Renal pelvis (tissue), 12 donors: ENCODE results near the gene AP1B1. TPM values are rescaled to one million over a fixed set of nuclear protein-coding genes. Genes with fewer than 3 reads are reported as not detected.
A peak's percentile ranks its signal among the peaks of the same experiment; 100 is the strongest.
"Not testable (repeated sequence)": the region's sequence is repeated elsewhere in the genome, so short reads cannot be mapped to it uniquely, and the experiment has no call there.

Experiments
- DNase-seq: peaks from one replicate; pipeline ENCODE4 v3.0.0-alpha.2; 2013
- long read RNA-seq, 16 experiments: transcript quantifications; one replicate each; lab custom pipeline, GENCODE V29; 2026
- polyA plus RNA-seq, 3 donors: library from polyadenylated mRNA; unstranded; fragments of 120-200 nt; gene quantifications; one replicate each; pipeline ENCODE4 v1.2.1, GENCODE V29; 2013; ENCODE audit not compliant: insufficient read length in 3 of 3

AP1B1 gene
- polyA plus RNA-seq: 10 to 100 TPM; 44.2 to 48.8 (median 46.9) TPM
- long read RNA-seq, donor 1, full-length matches to known transcripts: 2 of 7 reads
- long read RNA-seq, donor 1, partial matches to known transcripts: 0 of 7 reads
- long read RNA-seq, donor 1, other reads (novel, unspliced or antisense): 5 of 7 reads
- long read RNA-seq, donor 2, full-length matches to known transcripts: 5 of 5 reads
- long read RNA-seq, donor 2, partial matches to known transcripts: 0 of 5 reads
- long read RNA-seq, donor 2, other reads (novel, unspliced or antisense): 0 of 5 reads
- long read RNA-seq, donor 3, full-length matches to known transcripts: 3 of 13 reads
- long read RNA-seq, donor 3, partial matches to known transcripts: 5 of 13 reads
- long read RNA-seq, donor 3, other reads (novel, unspliced or antisense): 5 of 13 reads
- long read RNA-seq, donor 4, full-length matches to known transcripts: 5 of 5 reads
- long read RNA-seq, donor 4, partial matches to known transcripts: 0 of 5 reads
- long read RNA-seq, donor 4, other reads (novel, unspliced or antisense): 0 of 5 reads
- long read RNA-seq, donor 5, partial matches to known transcripts: 5 of 5 reads
- long read RNA-seq, donor 5, other reads (novel, unspliced or antisense): 0 of 5 reads
- long read RNA-seq, donor 6, full-length matches to known transcripts: 5 of 5 reads
- long read RNA-seq, donor 6, partial matches to known transcripts: 0 of 5 reads
- long read RNA-seq, donor 6, other reads (novel, unspliced or antisense): 0 of 5 reads
- long read RNA-seq, donor 7, full-length matches to known transcripts: 6 of 34 reads
- long read RNA-seq, donor 7, partial matches to known transcripts: 28 of 34 reads
- long read RNA-seq, donor 7, other reads (novel, unspliced or antisense): 0 of 34 reads
- long read RNA-seq, donor 8, full-length matches to known transcripts: 3 of 3 reads
- long read RNA-seq, donor 8, partial matches to known transcripts: 0 of 3 reads
- long read RNA-seq, donor 8, other reads (novel, unspliced or antisense): 0 of 3 reads
- long read RNA-seq, donor 9, full-length matches to known transcripts: 1 of 16 reads
- long read RNA-seq, donor 9, partial matches to known transcripts: 15 of 16 reads
- long read RNA-seq, donor 9, other reads (novel, unspliced or antisense): 0 of 16 reads
- long read RNA-seq, donor 10, full-length matches to known transcripts: 1 of 15 reads
- long read RNA-seq, donor 10, partial matches to known transcripts: 9 of 15 reads
- long read RNA-seq, donor 10, other reads (novel, unspliced or antisense): 5 of 15 reads
- long read RNA-seq, donor 11, partial matches to known transcripts: 13 of 13 reads
- long read RNA-seq, donor 11, other reads (novel, unspliced or antisense): 0 of 13 reads
- long read RNA-seq, donor 12, full-length matches to known transcripts: 9 of 20 reads
- long read RNA-seq, donor 12, partial matches to known transcripts: 11 of 20 reads
- long read RNA-seq, donor 12, other reads (novel, unspliced or antisense): 0 of 20 reads
- long read RNA-seq, donor 13, full-length matches to known transcripts: 1 of 8 reads
- long read RNA-seq, donor 13, partial matches to known transcripts: 7 of 8 reads
- long read RNA-seq, donor 13, other reads (novel, unspliced or antisense): 0 of 8 reads
- long read RNA-seq, donor 14, full-length matches to known transcripts: 5 of 80 reads
- long read RNA-seq, donor 14, partial matches to known transcripts: 75 of 80 reads
- long read RNA-seq, donor 14, other reads (novel, unspliced or antisense): 0 of 80 reads
- long read RNA-seq, donor 15, full-length matches to known transcripts: 10 of 33 reads
- long read RNA-seq, donor 15, partial matches to known transcripts: 12 of 33 reads
- long read RNA-seq, donor 15, other reads (novel, unspliced or antisense): 11 of 33 reads
- long read RNA-seq, donor 16, full-length matches to known transcripts: 3 of 19 reads
- long read RNA-seq, donor 16, partial matches to known transcripts: 10 of 19 reads
- long read RNA-seq, donor 16, other reads (novel, unspliced or antisense): 6 of 19 reads

DNA sequence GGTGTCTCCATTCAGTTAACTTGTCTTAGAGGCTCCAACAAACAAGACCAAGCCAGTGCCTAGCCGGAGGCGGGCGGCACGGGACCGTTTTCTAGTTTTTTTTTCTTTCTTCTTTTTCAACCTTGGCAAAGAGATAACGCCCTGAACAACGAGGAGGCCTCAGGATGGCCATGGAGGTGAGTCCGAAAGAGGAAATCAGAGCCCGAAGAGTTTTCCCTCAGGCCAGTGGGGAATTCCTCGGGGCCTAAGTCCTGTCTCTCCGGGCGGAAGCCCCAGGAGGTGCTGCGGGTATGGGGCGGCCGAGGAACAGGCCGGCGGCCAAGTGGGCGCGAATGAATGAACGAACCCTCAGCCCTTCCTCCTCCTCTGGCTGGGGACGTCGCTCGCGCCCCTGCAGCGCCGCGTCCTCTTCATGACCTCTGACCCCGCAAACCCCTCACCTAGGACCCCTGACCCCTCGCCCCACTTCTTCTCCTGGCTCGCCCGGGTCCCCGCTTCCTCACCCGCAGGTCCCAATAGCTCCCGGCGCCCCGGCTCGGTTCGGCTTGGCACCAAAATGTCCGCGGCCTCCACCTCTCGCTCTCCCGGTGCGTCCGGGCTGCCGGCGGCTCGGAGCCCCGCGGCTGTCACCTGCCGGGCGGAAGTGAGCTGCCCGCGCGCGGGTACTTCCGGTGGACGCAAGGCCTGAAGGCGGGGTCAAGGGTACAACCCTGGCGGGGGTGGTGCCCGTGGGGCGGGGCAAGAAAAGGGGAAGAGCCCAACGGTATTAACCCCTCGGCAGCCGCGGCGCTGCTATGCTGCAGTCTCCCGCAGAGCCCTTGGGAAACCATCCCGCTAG is at the start of gene AP1B1:
TSS of gene AP1B1 (minus strand) at position 650 of the 838 bp plus-strand sequence. CDS start 21,327 bp downstream, outside the sequence.
- peak; percentile 92 for DNase-seq

- DNase-seq: no peak
Measured at GRCh38 chr22:29435236-29436136, 47.1 kb upstream of the AP1B1 start.

DNA sequence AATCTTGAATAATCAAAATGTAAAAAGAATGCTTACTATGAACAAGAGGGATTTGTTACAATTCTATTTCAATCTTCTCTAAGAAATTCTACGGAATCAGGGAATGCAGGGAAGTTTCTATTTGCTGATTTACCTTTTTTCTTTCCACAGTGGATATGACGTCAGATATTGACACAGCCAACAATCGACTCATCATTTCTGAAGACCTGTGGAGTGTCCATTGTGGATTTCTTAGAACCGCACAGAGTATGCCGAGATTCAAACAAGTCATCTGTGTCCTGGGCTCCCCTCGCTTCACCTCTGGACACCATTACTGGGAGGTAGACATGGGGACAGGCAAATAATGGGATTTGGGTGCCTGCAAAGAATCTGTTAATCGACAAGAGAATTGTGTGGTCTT is 45.9 kb upstream of the AP1B1 start:
- no peak for DNase-seq

DNA sequence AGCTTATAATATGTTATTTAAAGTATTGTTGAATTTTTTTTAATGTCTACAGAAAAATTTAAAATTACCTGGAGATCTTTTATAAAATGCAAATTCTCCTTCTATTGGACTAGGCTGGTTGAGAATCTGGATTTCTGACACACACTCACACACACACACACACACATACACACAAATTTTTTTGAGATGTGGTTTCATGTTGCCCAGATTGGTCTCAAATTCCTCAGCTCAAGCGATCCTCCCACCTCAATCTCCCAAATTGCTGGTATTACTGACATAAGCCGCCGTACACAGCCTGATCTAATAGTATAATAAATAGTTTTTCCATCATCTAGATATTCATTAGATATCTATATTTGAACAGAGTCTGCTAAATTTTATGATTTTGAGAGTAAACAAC is 45.5 kb upstream of the AP1B1 start:
- DNase-seq: peak; percentile 48

DNA sequence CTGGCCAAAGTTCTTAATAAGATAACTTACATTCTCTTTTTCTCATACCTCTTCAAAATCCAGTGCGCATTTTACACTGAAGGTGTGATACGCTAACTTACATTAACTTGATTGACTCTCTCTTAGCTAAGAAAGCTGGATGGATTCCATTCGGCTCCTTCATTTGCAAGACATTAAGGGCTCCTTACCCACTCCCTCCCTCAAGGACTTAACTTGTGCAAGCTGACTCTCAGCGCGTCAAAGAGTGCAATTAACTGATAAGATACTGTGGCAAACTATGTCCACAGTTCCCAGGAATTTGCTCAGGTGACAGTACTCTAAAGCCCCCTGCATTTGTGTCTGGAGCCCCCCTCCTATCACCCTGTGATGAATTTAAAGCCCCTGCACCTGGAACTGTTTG is 43.6 kb upstream of the AP1B1 start:
- DNase-seq: no peak

DNA sequence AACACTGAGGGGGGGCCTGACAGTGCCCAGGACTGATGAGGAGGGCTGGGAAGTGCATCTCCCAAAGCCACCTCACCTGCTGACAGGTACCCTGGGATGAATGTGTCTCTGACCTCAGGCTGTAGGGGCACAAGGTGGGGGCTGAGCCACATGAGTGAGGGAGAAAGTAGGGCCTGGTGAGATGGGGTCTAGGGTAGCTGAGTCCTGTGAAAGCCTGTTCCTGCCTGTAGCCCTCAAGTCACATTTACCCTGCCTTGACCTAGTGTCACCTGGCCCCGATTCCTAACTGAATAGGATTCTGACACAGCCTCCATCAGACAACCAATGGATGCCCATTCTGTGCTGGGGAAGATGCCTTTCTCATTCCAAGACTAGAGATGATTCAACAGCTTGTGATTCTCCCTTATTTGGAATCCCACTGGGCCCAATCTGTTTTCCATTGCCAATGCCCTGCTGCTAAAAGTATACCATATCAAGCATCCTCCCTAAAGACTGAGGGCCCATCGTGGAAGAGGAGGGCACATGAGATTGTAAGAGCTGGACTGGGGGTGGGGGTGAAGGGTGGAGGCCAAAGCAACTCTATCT is 38.9 kb upstream of the AP1B1 start:
- no peak for DNase-seq

DNA sequence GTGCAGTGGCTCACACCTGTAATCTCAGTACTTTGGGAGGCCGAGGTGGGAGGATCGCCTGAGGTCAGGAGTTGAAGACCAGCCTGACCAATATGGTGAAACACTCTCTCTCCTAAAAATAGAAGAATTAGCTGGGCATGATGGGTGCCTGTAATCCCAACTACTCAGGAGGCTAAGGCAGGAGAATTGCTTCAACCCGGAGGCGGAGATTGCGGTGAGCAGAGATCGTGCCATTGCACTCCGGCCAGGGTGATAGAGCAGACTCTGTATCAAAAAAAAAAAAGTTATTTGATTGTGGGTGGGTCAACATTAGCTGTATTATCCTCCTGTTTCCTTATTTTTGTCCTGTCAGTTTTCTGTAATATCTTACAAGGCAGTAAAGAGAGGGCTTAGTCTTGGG is 38.1 kb upstream of the AP1B1 start:
- DNase-seq: no peak

GRCh38 chr22:29418704-29419103 is 30.3 kb upstream of the AP1B1 start:
- not testable (repeated sequence) for DNase-seq

DNA sequence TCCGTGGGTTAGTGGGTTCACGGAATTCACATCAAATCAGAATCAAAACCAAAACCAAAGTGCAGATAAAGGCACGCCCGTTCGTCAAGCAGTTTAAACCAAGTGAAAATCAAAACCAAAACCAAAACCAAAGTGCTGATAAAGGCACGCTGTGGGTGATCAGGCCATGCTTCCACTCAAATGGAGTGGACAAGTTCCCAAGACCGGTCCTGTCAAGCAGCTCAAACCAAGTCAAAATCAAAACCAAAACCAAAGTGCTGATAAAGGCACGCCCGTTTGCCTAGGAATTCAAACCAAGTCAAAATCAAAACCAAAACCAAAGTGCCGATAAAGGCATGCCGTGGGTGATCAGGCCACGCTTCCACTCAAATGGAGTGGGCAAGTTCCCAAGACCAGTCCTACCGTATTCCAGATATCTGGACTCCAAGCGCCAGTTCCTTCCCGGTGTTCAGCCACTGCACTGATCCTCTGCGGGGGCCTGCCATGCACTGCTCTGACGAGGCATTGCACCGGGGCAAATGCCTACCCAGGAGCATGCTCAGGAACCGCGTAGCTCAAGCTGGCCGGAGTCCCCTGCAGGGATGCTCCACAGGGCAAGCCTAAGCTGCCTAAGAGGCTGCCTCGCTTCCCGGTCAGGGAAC is 26.7 kb upstream of the AP1B1 start:
- not testable (repeated sequence) for DNase-seq

DNA sequence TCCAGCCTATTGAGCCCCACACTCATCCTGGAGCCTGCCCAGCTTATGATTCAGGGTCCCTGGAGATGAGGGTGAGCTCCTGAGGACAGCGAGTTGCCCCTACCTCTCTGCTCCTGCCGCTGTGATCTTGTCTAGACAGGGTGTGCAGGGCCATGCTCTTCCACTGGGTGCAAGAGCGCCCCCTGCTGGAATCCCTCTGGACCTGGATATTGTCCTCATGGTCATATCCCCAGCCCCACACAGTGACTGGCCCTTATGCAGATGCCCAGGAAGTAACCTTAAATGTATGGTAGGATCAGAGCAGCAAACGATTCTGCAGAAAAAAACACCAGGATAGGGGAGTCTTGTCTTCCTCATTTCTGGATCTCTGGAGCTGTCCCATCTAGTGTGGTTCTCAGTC is 24.4 kb upstream of the AP1B1 start:
- not testable (repeated sequence) for DNase-seq

GRCh38 chr22:29411569-29412211 is 23.3 kb upstream of the AP1B1 start:
- DNase-seq: not testable (repeated sequence)

DNA sequence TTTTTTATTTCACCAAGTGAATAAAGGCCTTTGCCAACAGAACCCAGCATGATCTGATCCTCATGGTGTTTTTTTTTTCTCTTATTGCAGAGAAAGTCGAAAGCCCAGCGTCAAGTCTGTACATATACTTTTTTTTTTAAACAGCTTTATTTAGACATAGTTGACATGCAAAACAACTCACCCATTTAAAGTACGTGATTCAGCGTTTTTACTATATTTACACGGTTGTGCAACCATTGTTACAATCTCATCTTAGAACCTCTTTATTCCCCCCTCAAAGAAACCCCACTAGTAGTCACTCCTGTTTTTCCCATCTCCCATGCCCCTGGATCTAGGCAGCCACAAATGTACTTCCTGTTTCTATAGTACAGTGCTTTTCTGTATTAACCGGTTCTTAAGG is 20.6 kb upstream of the AP1B1 start:
- DNase-seq: no peak

DNA sequence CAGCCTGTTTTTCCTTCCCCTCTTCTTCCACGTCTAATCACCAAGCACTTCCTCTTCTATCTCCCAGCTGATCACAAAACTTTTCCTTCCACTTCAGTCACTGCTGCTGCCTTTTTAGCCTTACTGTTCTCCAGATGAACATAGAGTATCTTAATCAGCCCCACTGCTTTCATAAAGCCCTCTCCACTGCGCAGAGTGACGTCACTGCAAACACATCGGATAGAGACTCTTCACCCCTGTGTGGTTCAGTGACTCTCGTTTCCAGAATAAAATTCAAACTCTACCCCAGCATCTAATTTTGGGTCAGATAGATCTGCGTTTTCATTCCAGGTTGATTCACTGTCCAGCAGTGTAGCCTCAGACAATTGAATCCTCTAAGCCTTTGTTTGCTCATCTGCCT is 13.2 kb upstream of the AP1B1 start:
- DNase-seq: not testable (repeated sequence)

DNA sequence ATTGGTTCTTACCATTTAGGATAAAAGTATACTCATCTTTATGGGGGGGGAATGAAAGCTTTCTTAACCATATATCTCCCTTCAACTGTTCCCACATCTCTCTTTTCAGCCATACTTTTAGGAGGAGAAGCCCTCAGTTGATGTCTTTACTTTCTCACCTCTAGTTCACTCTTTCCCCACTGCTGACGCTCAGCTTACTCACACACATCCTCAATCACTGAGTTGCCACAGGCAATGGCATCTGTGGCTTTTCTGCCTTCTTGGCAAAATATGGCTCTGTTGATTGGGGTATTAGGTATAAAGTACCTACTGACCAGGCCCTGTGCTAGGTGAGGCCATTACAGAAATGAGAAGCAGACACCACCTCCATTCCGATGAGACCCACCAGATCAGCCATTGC is 12.2 kb upstream of the AP1B1 start:
- no peak for DNase-seq

- DNase-seq: no peak
Measured at GRCh38 chr22:29397791-29398190, 9.4 kb upstream of the AP1B1 start.

DNA sequence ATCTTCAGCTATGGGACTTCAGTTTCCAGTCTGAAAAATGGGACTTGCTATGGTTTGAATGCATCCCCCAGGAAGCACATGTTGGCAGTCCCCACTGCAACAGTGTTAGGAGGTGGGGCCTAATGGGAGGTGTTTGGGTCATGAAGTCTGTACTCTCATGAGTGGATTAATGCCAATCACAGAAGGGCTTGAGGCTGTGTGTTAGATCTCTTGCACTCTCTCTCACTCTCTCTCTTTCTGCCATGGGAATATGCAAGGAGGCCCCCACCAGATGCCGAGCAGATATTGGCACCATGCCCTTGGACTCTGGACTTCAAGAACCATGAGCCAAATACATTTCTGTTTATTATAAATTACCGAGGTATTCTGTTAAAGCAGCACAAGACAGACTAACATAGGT is 7.8 kb upstream of the AP1B1 start:
- DNase-seq: no peak
